Endothelial cell of coronary artery (primary cell): ENCODE data around the gene RTN4. TPM values are rescaled to one million over a fixed set of nuclear protein-coding genes. Genes with fewer than 3 reads are reported as not detected.

Experiments used
- total RNA-seq: library from RNA; depleted of rRNA; stranded (reverse); fragments of >200 nt; gene quantifications from 2 replicates; pipeline ENCODE4 v1.2.3, GENCODE V29; 2014

Gene RTN4
- total RNA-seq = 145 and 390 TPM in 2 replicates

GRCh38 chr2:55050100-55050994 lies at the start of gene RTN4:
Gene RTN4, minus strand, starts transcription at chr2:55050451. Its CDS starts 151 bp downstream, at chr2:55050300.

Other genes starting within 250 kb of the RTN4 start
- 5.2 and 11.3 TPM in 2 replicates for gene CLHC1, start 181.8 kb upstream of the RTN4 start, total RNA-seq
- gene RPS27A, start 182.2 kb upstream of the RTN4 start, total RNA-seq = 975 and 1,075 TPM in 2 replicates
- 32.8 and 37.5 TPM in 2 replicates for gene MTIF2, start 218.8 kb upstream of the RTN4 start, total RNA-seq